Measurements from ENCODE around the gene COPB2.
"Not testable (repeated sequence)": the region's sequence is repeated elsewhere in the genome, so short reads cannot be mapped to it uniquely, and the experiment has no call there.

Gene COPB2

DNA sequence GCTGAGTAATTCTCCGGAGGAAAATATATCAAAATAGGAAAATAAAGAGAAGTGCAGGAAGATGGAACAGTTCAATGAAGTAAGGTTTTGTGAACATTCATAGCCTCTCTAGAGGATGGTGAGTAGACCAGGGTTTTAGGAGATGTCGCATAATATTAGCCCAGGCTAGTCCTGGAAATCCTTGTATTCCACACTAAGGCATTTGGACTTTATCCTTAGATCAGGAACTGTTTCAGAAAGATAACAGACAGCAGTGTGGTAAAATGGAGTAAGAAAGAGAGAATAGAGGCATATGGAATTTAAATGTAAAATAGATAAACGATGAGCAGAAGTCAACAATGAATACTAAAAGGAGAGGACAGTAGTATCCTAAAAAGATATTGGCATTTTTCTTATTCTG is 12.1 kb downstream of the COPB2 start:
- DNase-seq: no peak

DNA sequence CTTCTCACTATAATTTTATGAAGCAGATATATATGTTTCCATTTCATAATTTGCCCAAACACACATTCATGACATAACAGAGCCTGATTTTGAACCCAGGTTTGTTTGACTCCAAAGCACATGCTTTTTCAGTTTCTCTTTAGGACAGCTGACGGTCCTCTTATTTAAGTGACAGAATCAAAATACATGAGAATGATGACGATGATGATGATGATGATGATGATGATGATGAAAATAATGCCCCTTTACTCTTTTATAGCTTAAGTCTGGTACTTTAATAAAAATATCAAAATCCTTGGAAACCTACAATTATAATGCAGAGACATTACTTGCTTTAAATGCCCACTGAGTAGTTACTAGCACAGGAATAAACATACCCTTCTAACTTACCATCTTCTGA is 15.3 kb downstream of the COPB2 start:
- no peak for DNase-seq

DNA sequence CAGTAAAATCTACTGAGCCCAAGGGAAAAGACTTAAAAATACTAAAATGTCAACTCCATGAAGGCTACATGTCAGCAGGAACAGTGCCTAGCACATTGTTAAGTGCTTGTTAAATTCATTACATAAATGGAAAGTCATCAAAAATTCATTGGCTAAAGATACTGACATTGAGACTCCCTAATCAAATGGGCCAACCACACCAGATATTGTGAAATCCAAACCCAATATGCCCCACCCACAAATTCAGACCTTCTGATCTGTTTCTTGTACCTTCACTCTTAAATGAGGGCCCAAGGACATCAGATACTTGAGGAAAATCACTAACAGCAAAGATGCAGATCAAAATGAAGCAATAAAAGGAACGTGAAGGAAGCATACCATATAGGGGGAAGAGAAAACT is 24.9 kb downstream of the COPB2 start:
- DNase-seq: no peak

DNA sequence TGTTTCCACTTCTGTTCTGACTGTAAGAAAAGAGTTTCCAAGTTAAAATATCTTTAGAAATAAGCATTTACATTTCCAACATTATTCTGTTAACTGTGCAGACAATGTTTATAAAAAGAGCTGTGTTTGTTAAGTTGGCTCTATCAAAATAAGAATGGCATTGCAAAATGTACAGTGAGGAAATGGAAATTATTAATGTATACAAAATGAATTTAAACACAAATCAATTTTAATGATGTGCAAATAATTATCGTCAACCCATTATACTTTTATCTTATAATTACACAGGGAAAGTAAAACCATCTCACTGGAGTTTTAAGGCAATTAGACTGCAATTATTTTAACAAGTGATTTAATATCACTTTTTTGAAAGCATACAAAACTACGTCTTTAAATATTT is 28.2 kb downstream of the COPB2 start:
- DNase-seq: no peak

DNA sequence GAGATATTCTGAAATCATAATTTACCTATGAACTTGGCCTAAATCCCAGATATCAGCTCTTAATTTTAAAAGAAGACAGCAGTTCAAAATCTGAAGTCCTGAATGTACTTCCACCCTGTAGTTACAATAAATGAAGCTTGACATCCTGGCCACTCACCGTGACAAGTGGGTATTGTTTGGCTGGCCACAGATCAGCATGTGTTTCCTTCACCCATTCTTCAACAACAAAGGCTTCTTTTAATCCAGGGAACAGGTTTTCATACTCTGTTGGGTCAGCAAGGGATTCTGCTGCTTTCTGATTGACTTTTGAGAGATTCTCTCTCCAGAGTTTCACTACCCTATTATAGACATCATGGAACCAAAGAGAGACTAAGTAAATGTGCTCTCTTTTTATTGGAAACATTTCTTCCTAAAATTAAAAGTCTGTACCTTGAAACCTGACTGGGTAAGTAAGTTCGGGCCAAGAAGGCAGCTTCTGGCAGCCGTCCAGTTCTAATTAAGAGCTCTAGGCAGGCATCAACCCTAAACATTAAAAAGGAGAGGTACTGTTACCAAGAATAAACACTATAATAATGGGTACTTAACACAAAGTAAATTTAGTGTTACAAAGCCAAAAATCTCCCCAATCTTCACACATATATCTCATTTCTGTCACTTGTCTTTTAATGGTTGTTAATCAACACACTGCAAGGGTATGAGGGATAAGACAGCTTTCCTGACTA is 30.4 kb downstream of the COPB2 start:
- peak; percentile 57 to 84 for DNase-seq

DNA sequence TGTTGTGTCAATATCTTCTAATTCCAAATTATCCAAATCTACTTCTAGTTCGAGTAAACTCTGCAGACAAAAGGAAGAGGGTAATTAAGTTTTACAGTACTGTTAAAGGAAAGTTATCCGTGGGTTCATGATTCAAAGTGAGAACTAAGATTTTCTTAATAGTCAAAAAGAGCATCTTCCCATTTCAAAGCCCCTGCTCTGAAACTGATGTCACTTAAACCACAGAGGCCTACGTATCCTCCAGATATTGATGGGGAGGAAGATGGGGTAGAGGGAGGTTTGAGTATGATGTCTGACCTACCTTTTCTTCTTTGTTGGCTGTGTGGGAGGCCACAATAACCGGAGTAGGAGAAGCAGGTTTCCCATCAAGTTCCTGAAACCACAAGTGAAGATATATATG is 31.5 kb downstream of the COPB2 start:
- DNase-seq: no peak

DNA sequence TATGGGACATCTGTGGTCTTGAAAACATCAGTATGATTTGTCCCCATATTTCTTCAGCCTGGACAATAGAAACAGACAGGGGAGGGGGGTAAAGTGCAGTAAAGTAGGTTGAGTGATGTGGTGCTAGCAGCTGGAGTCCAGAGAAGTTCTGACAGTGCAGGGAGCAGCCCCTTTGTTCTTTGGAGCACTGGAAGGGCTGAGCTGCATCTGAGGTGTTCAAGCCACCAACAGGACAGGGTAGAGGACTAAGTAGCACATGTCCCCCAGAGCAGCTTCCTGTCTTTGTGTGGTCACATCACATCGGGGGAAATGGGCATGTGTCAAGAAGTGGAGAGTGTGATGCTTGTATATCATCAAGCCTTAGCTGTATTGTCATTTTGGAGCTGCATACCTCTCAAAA is 33.6 kb downstream of the COPB2 start:
- no peak for DNase-seq

DNA sequence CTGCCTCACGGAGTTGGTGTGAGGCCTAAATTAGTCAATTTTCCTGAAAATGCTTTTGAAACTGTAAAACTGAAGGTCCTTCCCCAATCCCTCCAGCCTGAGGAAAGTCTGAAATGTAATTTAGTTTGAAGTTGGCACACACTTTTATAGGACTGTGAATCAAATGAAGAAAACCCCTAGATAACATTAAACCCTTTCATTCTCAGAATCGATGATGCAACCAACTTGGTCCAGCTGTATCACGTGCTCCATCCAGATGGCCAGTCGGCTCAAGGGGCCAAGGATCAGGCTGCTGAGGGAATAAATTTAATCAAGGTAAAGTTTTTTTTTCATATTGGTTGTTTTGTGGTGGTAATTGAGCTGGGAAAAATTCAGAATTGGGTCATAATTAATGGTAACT is 34.0 kb downstream of the COPB2 start:
- no peak for DNase-seq

DNA sequence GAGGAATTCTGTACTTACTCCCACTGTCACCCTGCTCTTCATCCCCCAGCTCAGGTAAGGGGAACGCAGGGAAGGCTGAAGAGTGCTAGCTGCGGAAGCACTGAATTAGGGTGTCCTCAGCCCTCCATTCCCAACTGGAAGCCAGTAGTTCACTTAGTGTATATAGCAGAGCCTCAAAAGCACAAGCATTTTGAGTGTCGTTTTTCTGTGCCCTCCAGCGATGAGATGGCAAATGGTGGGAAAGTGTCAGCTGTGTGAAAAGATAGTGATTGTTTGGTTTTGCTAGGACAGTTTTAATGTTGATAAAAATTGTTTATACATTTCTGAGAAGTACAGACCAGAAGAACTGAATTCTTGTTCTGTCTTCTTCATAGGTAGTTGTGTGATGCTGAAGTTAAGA is 34.8 kb downstream of the COPB2 start:
- DNase-seq: no peak

DNA sequence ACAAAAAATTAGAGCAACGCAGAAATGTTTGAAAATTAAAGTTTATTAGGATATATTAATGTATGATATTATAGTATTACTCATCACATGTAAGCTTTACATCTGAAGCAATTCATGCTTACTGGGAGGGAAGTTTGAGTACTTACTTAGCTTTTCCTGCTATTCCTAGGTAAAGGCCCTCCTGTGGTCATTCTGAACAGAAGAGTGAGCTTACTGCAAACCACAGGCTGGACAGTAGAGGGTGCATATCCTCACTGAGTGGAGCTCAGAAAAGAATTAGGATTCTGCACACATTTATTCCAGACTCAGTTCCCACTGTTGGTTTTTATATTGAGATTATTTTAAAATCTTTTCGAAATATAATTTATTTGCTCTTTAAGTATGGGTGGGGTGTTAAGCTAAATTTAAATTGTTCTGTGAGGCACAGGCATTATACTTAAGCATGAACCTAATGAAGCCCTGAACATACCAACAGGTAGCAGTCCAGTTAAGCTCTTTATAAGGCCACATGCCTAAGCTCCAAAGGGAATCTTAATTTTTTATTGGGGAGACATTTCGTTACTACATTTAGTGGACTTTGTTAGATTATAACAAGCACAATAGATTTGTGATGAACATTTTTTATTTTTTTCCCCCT is 35.4 kb downstream of the COPB2 start:
- DNase-seq: peak; percentile 65 to 70

DNA sequence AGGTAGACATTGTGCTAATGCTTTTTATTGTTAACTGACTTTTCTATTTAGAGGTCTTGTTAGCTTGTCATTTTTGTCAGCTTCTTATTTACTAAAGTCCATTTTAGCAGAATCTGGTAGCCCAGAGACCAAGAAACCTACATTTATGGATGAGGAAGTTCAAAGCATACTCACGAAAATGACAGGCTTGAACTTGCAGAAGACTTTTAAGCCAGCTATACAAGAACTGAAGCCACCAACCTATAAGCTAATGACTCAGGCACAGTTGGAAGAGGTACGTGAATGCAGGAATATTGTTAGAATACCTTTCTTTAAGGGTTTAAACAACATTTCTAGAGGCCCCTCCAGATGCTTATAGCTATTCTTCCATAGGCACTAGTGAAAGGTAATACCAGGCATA is 42.7 kb downstream of the COPB2 start:
- DNase-seq: no peak

DNA sequence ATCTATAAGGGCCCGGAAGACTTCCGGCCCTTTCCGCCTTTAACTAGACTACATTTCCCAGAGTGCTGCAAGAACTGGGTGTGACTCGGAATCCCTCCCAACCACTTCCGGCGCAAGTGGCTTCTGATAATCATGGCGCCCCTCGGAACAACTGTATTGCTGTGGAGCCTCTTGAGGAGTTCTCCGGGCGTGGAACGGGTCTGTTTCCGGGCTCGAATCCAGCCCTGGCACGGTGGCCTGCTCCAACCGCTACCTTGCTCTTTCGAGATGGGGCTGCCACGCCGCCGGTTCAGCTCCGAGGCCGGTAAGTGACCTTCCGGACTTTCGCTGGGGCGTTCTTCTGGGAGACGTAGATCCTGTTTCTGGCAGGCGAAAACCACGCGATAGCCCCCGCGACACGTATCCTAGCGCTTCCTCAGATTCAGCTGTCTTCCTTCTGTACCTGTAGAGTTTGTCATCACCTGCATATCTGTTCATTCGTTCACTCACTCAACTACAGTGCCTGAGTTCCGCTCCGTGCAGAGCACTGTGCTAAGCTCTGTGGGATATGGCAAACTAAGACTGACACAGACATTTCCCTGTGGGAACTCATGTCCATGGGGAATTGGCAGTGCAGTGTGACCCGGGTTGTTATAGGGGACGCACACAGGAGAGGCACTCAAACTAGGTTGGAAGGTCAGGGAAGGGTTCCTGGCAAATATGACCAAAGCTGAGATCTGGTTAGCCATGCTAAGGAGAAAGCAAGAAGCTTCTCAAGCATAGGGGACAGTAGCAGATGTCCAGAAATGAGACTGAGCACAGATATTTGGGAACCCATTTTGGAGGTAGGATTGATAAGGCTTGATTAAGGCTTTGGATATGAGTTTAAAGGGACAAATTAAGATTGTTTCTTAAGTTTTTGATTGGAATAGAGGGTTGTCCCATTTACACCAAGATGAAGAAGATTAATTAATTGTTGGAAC is 45.3 kb downstream of the COPB2 start, which contains the start of gene MRPS22:
Gene MRPS22 (plus strand): TSS at position 126 of the 962 bp plus-strand sequence. CDS start 7 bp downstream, at position 133.
- DNase-seq: peak; percentile 91 to 96

DNA sequence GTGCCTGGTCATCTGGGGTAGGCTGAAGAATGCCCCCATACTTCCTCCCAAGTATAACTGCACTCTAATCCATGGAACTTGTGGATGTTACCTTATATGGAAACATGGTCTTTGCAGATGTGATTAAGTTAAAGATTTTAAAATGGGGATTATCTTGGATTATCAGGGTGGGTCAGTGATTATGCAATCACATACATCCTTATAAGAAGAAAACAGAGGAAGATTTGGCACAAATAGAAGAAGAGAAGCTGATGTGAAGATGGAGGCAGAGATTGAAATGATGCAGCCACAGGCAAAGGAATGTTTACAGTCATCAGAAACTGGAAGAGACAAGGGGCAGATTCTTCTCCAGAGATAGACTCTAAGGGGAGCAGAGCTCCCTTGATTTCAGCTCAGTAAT is 47.4 kb downstream of the COPB2 start:
- DNase-seq: no peak

DNA sequence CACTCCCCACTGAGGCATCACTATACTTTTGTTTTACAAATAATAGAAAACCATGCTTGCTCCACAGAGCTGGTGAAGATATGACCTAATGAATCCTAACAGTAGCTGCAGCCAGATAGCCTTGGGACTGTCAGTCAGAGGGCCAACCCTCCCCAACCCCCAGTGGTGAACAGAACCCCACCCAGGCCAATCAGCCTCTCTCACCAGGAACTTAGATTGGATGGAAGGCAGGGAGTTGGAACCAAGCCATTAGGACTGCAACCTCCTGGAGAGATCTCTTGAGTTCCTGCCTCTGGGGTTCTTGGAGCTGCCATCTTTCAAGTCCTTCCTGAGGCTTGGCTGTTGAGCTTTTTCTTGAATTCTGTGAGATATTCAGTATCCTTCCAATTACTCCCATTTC is 48.7 kb downstream of the COPB2 start:
- DNase-seq: no peak

DNA sequence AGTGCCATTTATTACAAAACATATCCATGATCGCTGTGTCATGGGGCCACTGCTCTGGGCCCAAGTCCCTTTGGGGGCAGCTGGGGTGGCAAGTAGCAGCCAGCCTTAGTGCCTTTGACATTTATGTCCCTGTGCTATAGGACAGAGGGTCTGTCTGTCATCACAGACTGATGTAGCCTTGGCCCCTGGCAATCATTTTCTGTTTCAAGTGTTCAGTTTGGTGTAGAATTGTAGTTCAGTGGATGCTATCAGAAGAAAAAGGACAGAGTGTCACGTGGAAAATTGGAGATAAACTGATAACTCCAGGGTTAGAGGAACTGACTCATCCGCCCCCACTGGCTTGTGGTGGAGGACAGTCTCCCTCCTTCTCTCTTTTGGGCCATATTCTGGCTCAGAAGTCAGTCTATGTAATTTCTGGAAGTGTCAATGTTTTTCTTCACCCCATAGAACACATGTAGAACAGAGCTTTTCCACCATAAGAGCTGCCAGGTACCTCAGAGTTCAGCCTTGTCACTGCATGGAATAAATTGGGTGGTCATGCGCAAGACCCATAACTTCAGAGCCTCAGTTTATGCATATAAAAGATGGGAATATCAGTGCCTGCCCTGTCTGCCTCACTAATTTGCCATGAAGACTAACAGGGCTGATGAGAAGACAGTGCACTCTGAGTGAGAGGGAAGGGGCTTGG is 50.1 kb downstream of the COPB2 start:
- no peak for DNase-seq

DNA sequence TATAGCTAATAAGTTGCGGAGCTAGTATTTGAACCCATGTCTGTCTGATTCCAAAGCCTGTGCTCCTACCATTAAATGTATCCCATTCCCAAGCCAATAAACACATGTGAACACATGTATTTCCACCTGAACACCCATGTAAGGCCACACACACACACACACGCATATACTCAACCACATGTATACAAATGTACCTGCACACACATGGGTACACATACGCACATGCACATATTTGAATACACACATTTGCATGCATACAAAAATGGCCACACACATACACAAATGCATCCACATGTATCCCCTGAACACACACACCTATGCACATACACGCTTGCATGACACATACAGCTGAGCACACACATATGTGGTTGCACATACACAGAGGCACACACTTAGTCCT is 51.0 kb downstream of the COPB2 start:
- no peak for DNase-seq

DNA sequence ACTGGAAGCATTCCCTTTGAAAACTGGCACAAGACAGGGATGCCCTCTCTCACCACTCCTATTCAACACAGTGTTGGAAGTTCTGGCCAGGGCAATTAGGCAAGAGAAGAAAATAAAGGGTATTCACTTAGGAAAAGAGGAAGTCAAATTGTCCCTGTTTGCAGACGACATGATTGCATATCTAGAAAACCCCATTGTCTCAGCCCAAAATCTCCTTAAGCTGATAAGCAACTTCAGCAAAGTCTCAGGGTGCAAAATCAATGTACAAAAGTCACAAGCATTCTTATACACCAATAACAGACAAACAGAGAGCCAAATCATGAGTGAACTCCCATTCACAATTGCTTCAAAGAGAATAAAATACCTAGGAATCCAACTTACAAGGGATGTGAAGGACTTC is 54.8 kb downstream of the COPB2 start:
- not testable (repeated sequence) for DNase-seq

DNA sequence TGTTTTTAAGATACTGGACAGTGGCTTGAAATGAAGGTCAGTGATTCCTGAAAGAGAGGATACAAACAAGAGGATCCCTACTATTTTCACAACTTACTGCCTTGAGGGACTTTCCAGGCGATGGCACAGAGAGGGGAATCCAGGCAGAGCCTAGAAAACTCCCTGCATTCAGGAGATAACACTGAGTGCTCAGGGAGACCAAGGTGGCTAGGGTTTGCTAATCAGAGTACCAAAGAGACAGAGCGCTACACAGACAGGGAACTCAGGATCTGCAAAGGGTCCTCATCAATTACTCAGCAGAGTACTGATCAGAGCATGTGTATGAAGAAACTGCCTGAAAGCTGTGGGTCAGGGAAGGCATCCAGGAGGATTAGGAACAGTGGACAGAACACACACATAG is 57.4 kb downstream of the COPB2 start:
- DNase-seq: no peak

DNA sequence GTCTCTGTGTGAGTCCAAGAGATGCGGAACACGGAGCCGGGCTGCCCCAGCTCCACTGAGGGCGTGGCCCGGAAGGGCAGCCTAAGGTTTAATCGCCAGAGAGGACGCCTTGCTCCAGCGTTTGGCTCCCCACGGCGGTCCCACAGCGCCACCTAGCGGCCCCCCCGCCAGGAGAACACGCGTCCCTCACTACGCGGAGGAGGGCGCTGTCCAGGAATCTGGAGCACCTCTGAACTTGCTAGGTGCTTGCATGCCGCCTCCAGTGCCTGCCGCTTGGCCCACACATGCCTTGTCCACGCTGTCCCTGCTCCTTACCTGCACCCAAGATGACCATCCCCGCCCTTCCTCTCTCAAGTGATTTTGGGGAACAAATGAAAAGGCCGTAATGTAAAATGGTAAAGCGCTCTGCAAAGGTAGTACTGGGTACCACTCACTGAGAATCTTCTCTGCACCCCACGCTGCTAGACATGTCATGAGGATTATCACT is 60.0 kb downstream of the COPB2 start:
- DNase-seq: peak; percentile 89 to 91

DNA sequence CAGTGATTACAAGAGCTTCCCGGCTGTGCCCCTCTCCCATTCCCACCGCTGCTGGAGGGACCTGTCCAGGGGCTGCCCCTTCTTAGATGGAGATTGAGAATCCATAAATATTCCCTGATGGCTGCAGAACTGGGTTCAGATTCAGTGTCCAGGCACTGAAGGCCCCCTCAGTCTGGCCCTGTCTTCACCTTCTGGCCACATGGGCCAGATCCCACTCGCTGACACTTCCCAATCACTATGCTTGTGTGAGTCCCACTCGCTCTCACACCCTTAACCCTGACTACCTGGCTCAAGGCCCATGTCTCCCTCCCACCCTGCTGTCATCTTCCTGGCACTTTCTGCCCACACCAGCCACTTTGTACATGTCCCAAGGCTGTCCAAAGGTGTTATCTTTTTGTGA is 61.1 kb downstream of the COPB2 start:
- no peak for DNase-seq

DNA sequence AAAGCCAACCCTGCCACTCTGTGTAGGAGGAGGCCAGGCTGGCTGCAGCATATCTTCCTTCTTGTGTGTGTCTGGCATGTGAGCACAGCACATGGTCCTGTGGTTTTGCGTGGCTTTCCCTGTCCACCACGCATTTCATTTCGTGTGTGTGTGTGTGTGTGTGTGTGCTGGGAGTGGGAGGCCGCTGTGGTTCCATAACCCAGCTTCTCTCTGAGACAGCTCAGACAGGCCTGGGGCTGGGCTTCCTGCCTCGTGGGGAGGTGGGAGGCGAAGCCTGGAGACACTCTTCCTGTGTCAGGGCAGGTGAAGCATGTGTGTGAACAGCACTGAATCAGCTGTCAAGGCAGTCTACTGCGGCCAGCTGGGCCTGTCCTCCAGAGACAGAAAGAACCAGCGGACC is 61.6 kb downstream of the COPB2 start:
- DNase-seq: no peak

DNA sequence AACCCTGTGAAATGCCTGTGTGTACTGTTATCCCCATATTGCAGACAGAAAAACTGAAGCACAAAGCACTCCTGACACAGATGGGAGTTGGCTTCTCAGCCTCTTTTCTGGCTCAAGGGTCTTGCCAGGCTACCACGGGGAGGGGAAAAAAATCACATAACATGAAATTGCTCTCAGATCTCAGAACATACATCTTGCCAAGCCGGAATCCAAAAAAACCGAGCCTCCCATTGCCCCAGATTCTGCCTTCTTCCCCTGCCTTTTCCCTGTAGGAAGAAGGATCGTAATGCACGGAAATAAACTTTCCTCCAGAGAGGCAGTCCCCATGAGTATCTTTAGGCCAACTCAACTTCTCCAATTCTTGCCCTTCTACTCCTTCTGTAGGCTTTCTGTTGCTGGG is 62.2 kb downstream of the COPB2 start:
- DNase-seq: no peak

DNA sequence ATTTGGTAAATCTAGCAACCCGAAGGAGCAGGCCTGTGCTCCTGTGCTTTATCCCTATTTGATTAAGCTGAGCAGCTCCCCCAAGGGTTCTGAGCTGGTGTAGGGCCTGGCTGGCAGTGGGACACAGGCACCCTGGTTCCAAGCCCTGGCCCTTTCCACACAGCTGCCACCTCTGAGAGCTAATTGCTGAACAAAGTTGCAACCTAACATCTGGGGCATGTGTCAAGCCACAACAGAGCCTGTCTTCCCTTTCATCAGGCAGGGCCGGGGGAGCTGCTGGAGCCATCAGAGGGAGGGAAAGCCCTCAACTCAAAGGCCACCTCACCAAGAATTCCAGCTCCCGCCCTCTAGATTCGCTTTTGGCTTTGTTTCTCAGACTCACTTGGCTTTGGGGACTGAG is 62.7 kb downstream of the COPB2 start:
- no peak for DNase-seq

Measured in NCI-H2081 (cell line).